HG03442 (cell line): ENCODE results near the gene CFAP119.

Experiments used
- ATAC-seq: cut with Tn5 transposase; IDR thresholded peaks from one replicate; pipeline ENCODE4 v1.9.1; 2021; ENCODE audit warnings: mild to moderate bottlenecking, moderate library complexity; ENCODE audit not compliant: unreplicated experiment

The CFAP119 gene

GRCh38 chr16:30782486-30783279 is 20.8 kb upstream of the CFAP119 start:
- ATAC-seq: no peak

- no peak for ATAC-seq
Observed at GRCh38 chr16:30780549-30780948, 18.7 kb upstream of the CFAP119 start.

GRCh38 chr16:30780021-30780420 is 18.2 kb upstream of the CFAP119 start:
- ATAC-seq: no peak

- ATAC-seq: no peak
Observed at GRCh38 chr16:30779596-30779995, 17.7 kb upstream of the CFAP119 start.

- ATAC-seq: no peak
Observed at GRCh38 chr16:30778549-30779244, 16.8 kb upstream of the CFAP119 start.

- ATAC-seq: no peak
Observed at GRCh38 chr16:30777591-30778297, 15.9 kb upstream of the CFAP119 start.

- no peak for ATAC-seq
Observed at GRCh38 chr16:30775392-30776188, 13.7 kb upstream of the CFAP119 start.

GRCh38 chr16:30775131-30775391 is 13.2 kb upstream of the CFAP119 start:
- no peak for ATAC-seq

GRCh38 chr16:30774367-30775130 is 12.7 kb upstream of the CFAP119 start:
- no peak for ATAC-seq

GRCh38 chr16:30773826-30774225 is 12.0 kb upstream of the CFAP119 start:
- no peak for ATAC-seq

GRCh38 chr16:30771726-30772125 is 9.9 kb upstream of the CFAP119 start:
- ATAC-seq: no peak

GRCh38 chr16:30769379-30770089 is 7.7 kb upstream of the CFAP119 start:
- no peak for ATAC-seq

- no peak for ATAC-seq
Observed at GRCh38 chr16:30768583-30769181, 6.8 kb upstream of the CFAP119 start.

- no peak for ATAC-seq
Observed at GRCh38 chr16:30767767-30768465, 6.1 kb upstream of the CFAP119 start.

- no peak for ATAC-seq
Observed at GRCh38 chr16:30766933-30767284, 5.0 kb upstream of the CFAP119 start.

GRCh38 chr16:30766206-30766932 is 4.5 kb upstream of the CFAP119 start:
- no peak for ATAC-seq

- no peak for ATAC-seq
Observed at GRCh38 chr16:30764816-30765465, 3.1 kb upstream of the CFAP119 start.

GRCh38 chr16:30764086-30764485 is 2.2 kb upstream of the CFAP119 start:
- no peak for ATAC-seq
